ENCODE measurements around the gene TDP2. TPM values are rescaled to one million over a fixed set of nuclear protein-coding genes. Genes with fewer than 3 reads are reported as not detected.

The TDP2 gene
- total RNA-seq, 1 experiment from 2014 or later, result 30.2 TPM

GRCh38 chr6:24667378-24667803 is 692 bp upstream of the TDP2 start:
- Histone ChIP-seq H2AFZ (ENCODE audit: low read depth, low read length, poor library complexity, severe bottlenecking) (peak overlapping the region; percentile 92), H3K79me2 (ENCODE audit: insufficient read depth, low read length) (peaks cover 37% of the 10 kb centered on the region), H3K9ac (ENCODE audit: low read length) (peak overlapping the region; percentile 88), H3K4me1 (ENCODE audit: control insufficient read depth in 1 of 2, insufficient read depth in 2 of 2, low read length in 2 of 2) (peaks cover 7 to 16% of the 10 kb centered on the region in 2 experiments; a peak in 3 of 4 replicates), H3K27ac (ENCODE audit: low read depth, low read length) (peak overlapping the region; percentile 77), H3K27me3 (ENCODE audit: insufficient read depth, low read length) (no peaks in the 10 kb centered on the region), H3K9me2 (ENCODE audit: insufficient read depth) (no peaks in the 10 kb centered on the region), H4K20me1 (ENCODE audit: insufficient read depth) (no peaks in the 10 kb centered on the region), H3K36me3 (ENCODE audit: control insufficient read depth in 1 of 2, insufficient read depth in 2 of 2, low read length in 2 of 2) (peaks cover 9 to 11% of the 10 kb centered on the region in 2 experiments; a peak in 2 of 4 replicates), H3K4me2 (ENCODE audit: low read length) (peak overlapping the region; percentile 84), H3K9me3 (ENCODE audit: control insufficient read depth in 1 of 2, insufficient read depth in 1 of 2, low read depth in 1 of 2, low read length in 2 of 2) (peaks cover 0 to 2% of the 10 kb centered on the region in 2 experiments; a peak in 1 of 4 replicates), H3K4me3 (replicated peaks in 1 of 2; ENCODE audit: low read depth in 1 of 2, low read length in 2 of 2) (peak overlapping the region; percentile 91 to 97)
- DNase-seq (ENCODE audit: low read depth, low spot score) (no peak), ATAC-seq (no peak)
- BruUV-seq (replicated peaks), result TSS peak; percentile 81
- CTCF ChIA-PET, result interaction anchor here (0.9 to 2.1 kb wide), 2 partner anchors 81 to 86 kb away, joined by 3 to 13 read pairs; no protein-coding TSS in a partner anchor
- 0 out of 2 replicates have a peak, but pooled peaks have one; percentile 3 for TF ChIP-seq JUND (IDR thresholded peaks at IDR 0.05)
- TF ChIP-seq, protein P1, sequence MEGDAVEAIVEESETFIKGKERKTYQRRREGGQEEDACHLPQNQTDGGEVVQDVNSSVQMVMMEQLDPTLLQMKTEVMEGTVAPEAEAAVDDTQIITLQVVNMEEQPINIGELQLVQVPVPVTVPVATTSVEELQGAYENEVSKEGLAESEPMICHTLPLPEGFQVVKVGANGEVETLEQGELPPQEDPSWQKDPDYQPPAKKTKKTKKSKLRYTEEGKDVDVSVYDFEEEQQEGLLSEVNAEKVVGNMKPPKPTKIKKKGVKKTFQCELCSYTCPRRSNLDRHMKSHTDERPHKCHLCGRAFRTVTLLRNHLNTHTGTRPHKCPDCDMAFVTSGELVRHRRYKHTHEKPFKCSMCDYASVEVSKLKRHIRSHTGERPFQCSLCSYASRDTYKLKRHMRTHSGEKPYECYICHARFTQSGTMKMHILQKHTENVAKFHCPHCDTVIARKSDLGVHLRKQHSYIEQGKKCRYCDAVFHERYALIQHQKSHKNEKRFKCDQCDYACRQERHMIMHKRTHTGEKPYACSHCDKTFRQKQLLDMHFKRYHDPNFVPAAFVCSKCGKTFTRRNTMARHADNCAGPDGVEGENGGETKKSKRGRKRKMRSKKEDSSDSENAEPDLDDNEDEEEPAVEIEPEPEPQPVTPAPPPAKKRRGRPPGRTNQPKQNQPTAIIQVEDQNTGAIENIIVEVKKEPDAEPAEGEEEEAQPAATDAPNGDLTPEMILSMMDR (IDR thresholded peaks at IDR 0.05 in 2 of 3, conservative IDR thresholded peaks at IDR 0.05 in 1 of 3; ENCODE audit: borderline replicate concordance in 1 of 3, insufficient read depth in 1 of 3, low read depth in 2 of 3, low read length in 2 of 3), result no peak
- TF ChIP-seq, protein P2, sequence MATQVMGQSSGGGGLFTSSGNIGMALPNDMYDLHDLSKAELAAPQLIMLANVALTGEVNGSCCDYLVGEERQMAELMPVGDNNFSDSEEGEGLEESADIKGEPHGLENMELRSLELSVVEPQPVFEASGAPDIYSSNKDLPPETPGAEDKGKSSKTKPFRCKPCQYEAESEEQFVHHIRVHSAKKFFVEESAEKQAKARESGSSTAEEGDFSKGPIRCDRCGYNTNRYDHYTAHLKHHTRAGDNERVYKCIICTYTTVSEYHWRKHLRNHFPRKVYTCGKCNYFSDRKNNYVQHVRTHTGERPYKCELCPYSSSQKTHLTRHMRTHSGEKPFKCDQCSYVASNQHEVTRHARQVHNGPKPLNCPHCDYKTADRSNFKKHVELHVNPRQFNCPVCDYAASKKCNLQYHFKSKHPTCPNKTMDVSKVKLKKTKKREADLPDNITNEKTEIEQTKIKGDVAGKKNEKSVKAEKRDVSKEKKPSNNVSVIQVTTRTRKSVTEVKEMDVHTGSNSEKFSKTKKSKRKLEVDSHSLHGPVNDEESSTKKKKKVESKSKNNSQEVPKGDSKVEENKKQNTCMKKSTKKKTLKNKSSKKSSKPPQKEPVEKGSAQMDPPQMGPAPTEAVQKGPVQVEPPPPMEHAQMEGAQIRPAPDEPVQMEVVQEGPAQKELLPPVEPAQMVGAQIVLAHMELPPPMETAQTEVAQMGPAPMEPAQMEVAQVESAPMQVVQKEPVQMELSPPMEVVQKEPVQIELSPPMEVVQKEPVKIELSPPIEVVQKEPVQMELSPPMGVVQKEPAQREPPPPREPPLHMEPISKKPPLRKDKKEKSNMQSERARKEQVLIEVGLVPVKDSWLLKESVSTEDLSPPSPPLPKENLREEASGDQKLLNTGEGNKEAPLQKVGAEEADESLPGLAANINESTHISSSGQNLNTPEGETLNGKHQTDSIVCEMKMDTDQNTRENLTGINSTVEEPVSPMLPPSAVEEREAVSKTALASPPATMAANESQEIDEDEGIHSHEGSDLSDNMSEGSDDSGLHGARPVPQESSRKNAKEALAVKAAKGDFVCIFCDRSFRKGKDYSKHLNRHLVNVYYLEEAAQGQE (IDR thresholded peaks at IDR 0.05; ENCODE audit: low read depth), result no peak
- TF ChIP-seq, protein P3, sequence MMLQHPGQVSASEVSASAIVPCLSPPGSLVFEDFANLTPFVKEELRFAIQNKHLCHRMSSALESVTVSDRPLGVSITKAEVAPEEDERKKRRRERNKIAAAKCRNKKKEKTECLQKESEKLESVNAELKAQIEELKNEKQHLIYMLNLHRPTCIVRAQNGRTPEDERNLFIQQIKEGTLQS (IDR thresholded peaks at IDR 0.05), result no peak
- TF ChIP-seq, protein P4, sequence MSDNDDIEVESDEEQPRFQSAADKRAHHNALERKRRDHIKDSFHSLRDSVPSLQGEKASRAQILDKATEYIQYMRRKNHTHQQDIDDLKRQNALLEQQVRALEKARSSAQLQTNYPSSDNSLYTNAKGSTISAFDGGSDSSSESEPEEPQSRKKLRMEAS (IDR thresholded peaks at IDR 0.05), result no peak
- 0 out of 2 replicates have a peak, but pooled peaks have one; percentile 2 for TF ChIP-seq SRF (IDR thresholded peaks at IDR 0.05; ENCODE audit: low read depth)
- RAD21 ChIA-PET (ENCODE audit: low non-redundant PET in 1 of 2, low total read pairs in 2 of 2, uncharacterized antibody in 2 of 2, unreplicated experiment in 2 of 2), result no interaction called here
- intact Hi-C loops (cut with micrococcal nuclease), result no loop called here
- POLR2A ChIA-PET, result no interaction called here

Data from HCT116 (cell line).